SK-N-SH (cell line): ENCODE measurements around the gene ADAMTS19. TPM values are rescaled to one million over a fixed set of nuclear protein-coding genes. Genes with fewer than 3 reads are reported as not detected.

ENCODE experiments used
- CTCF ChIA-PET: fragments of 300-600, 350-600 bp; formaldehyde crosslinking; extraction: SDS; loops from one replicate; lab custom pipeline; 2021; lab: Yijun Ruan, JAX
- POLR2A ChIA-PET: fragments of 350-600 bp; sonication (Branson Sonifier 250); formaldehyde crosslinking; extraction: SDS; loops from one replicate; lab custom pipeline; 2020; ENCODE audit warnings: antibody characterized with exemption, inconsistent platforms; lab: Yijun Ruan, JAX
- DNase-seq: peaks from one replicate; pipeline ENCODE4 v3.0.0; 2012
- H2AFZ ChIP-seq: fragments of 200-600 bp; sonication (generic); 2 replicates; pipeline ENCODE4 v1.8.1; 2016; ENCODE audit warnings: antibody characterized with exemption, mild to moderate bottlenecking, low read depth
- H3F3A ChIP-seq: fragments of 200-600 bp; sonication (generic); replicated peaks from 2 replicates; pipeline ENCODE3; 2016; ENCODE audit warnings: antibody characterized with exemption, mild to moderate bottlenecking; ENCODE audit not compliant: insufficient read depth
- H3K27ac ChIP-seq, 2 experiments: fragments of 200-500 bp in 1 of 2; fragments of 200-600 bp in 1 of 2; sonication (Bioruptor generic) in 1 of 2; sonication (generic), shearing (Covaris generic) in 1 of 2; 2 replicates each; pipeline versions ENCODE4 v1.5.1 to v1.6.1; 2014 to 2016; ENCODE audit warnings: low read depth in 2 of 2, inconsistent platforms in 1 of 2, low read length in 1 of 2, mild to moderate bottlenecking in 1 of 2, mixed read lengths in 1 of 2
- H3K27me3 ChIP-seq: fragments of 200-600 bp; sonication (generic), shearing (Covaris generic); 2 replicates; pipeline ENCODE4 v1.6.1; 2016; ENCODE audit warnings: mixed run types; ENCODE audit not compliant: insufficient read depth
- H3K36me3 ChIP-seq, 2 experiments: fragments of 200-500 bp in 1 of 2; fragments of 200-600 bp in 1 of 2; sonication (Bioruptor generic) in 1 of 2; sonication (generic) in 1 of 2; replicated peaks in 1 of 2; 2 replicates each; pipeline versions ENCODE3 to v1.5.1; 2014 to 2016; ENCODE audit warnings: low read length in 1 of 2, mild to moderate bottlenecking in 1 of 2; ENCODE audit not compliant: insufficient read depth in 2 of 2, control insufficient read depth in 1 of 2
- H3K4me1 ChIP-seq, 2 experiments: fragments of 200-500 bp in 1 of 2; fragments of 200-600 bp in 1 of 2; sonication (Bioruptor generic) in 1 of 2; sonication (generic), shearing (Covaris generic) in 1 of 2; 2 replicates each; pipeline versions ENCODE4 v1.5.1 to v1.6.1; 2014 to 2016; ENCODE audit warnings: low read depth in 1 of 2, low read length in 1 of 2, mixed run types in 1 of 2; ENCODE audit not compliant: insufficient read depth in 2 of 2, control insufficient read depth in 1 of 2
- H3K4me2 ChIP-seq: fragments of 200-600 bp; sonication (generic), shearing (Covaris generic); 2 replicates; pipeline ENCODE4 v1.6.1; 2017; ENCODE audit warnings: mixed run types
- H3K4me3 ChIP-seq, 2 experiments: fragments of 200-500 bp in 1 of 2; fragments of 200-600 bp in 1 of 2; sonication (Bioruptor generic) in 1 of 2; sonication (generic), shearing (Covaris generic) in 1 of 2; 2 replicates each; pipeline versions ENCODE4 v1.5.1 to v1.8.1; 2014 to 2016; ENCODE audit warnings: low read depth in 2 of 2, inconsistent platforms in 1 of 2, low read length in 1 of 2, mild to moderate bottlenecking in 1 of 2, mixed read lengths in 1 of 2, moderate library complexity in 1 of 2
- H3K79me2 ChIP-seq: fragments of 200-600 bp; sonication (generic); 2 replicates; pipeline ENCODE4 v1.8.1; 2017; ENCODE audit warnings: mild to moderate bottlenecking; ENCODE audit not compliant: insufficient read depth
- H3K9ac ChIP-seq: fragments of 200-600 bp; sonication (generic); 2 replicates; pipeline ENCODE4 v1.6.1; 2017; ENCODE audit warnings: mixed run types
- H3K9me2 ChIP-seq: fragments of 200-600 bp; sonication (generic); 2 replicates; pipeline ENCODE4 v1.6.1; 2017; ENCODE audit warnings: mixed run types
- H3K9me3 ChIP-seq: fragments of 200-600 bp; sonication (generic); 2 replicates; pipeline ENCODE4 v1.6.1; 2017; ENCODE audit warnings: mixed run types, mild to moderate bottlenecking, moderate library complexity
- H4K20me1 ChIP-seq: fragments of 200-600 bp; sonication (generic); 2 replicates; pipeline ENCODE4 v1.6.1; 2017; ENCODE audit warnings: mild to moderate bottlenecking, mixed run types; ENCODE audit not compliant: insufficient read depth
- CHD2 ChIP-seq: fragments of 150-350 bp; IDR thresholded peaks from 2 replicates; pipeline ENCODE4 v1.6.1; 2018; ENCODE audit warnings: low read length; ENCODE audit not compliant: partially characterized antibody
- CTCF ChIP-seq: fragments of 200-600 bp; sonication (generic); IDR thresholded peaks from 2 replicates; pipeline ENCODE4 v1.6.1; 2017; ENCODE audit warnings: antibody characterized with exemption, mild to moderate bottlenecking, moderate library complexity
- ELF1 ChIP-seq: IDR thresholded peaks from 2 replicates; pipeline ENCODE4 v1.4.0; 2012
- EP300 ChIP-seq, 2 experiments: IDR thresholded peaks; 2 replicates each; pipeline versions ENCODE4 v1.4.0 to v1.6.1; 2012; ENCODE audit warnings: borderline replicate concordance in 1 of 2, low read depth in 1 of 2, low read length in 1 of 2
- GATA2 ChIP-seq: sonication (generic); formaldehyde crosslinking; IDR thresholded peaks from 2 replicates; pipeline ENCODE4 v1.5.0; 2020; ENCODE audit warnings: mild to moderate bottlenecking, missing genetic modification reagents
- MAX ChIP-seq: IDR thresholded peaks from 2 replicates; pipeline ENCODE4 v1.4.0; 2012; ENCODE audit warnings: low read depth
- MEF2A ChIP-seq: IDR thresholded peaks from 2 replicates; pipeline ENCODE4 v1.4.0; 2012; ENCODE audit warnings: low read depth, borderline replicate concordance
- MXI1 ChIP-seq: IDR thresholded peaks from 2 replicates; pipeline ENCODE4 v1.6.1; 2012; ENCODE audit warnings: mild to moderate bottlenecking, low read depth, low read length, improper control_type of control experiment
- NRF1 ChIP-seq: IDR thresholded peaks from 2 replicates; pipeline ENCODE4 v1.6.1; 2012; ENCODE audit warnings: low read depth, mild to moderate bottlenecking, low read length
- POLR2AphosphoS5 ChIP-seq: IDR thresholded peaks from 2 replicates; pipeline ENCODE4 v1.6.1; 2012; ENCODE audit warnings: low read depth, low read length
- RCOR1 ChIP-seq: fragments of 150-350 bp; IDR thresholded peaks from 2 replicates; pipeline ENCODE4 v1.6.1; 2017; ENCODE audit warnings: antibody characterized with exemption, low read length
- REST ChIP-seq: IDR thresholded peaks from 2 replicates; pipeline ENCODE4 v1.6.1; 2012; ENCODE audit warnings: mild to moderate bottlenecking, low read depth, low read length, moderate library complexity
- RXRA ChIP-seq: IDR thresholded peaks from 2 replicates; pipeline ENCODE4 v1.4.0; 2012; ENCODE audit warnings: low read depth, mild to moderate bottlenecking, borderline replicate concordance
- USF1 ChIP-seq: IDR thresholded peaks from 2 replicates; pipeline ENCODE4 v1.4.0; 2012; ENCODE audit warnings: low read depth, borderline replicate concordance
- YY1 ChIP-seq: IDR thresholded peaks from 2 replicates; pipeline ENCODE4 v1.4.0; 2012; ENCODE audit warnings: low read depth, mild to moderate bottlenecking
- ZBTB33 ChIP-seq: IDR thresholded peaks from 2 replicates; pipeline ENCODE4 v1.4.0; 2012; ENCODE audit warnings: low read depth, borderline replicate concordance
- WGBS: methylation state at CpG from one replicate; pipeline ENCODE4 v1.1.6; 2017; ENCODE audit warnings: low lambda C conversion rate; 5-methylcytosine and 5-hydroxymethylcytosine counted together
- polyA plus RNA-seq, 3 experiments: library from polyadenylated mRNA; depleted of rRNA; stranded (reverse); fragments of >200 nt; gene quantifications; 2 replicates each; pipeline ENCODE4 v1.2.3, GENCODE V29; 2012

The ADAMTS19 gene
- polyA plus RNA-seq, 1 of the 3 experiments (the other 2 are of a cell fraction): 0.10 TPM

- Histone ChIP-seq H3K27me3 (no peaks in the 10 kb centered on the region), H4K20me1 (no peaks in the 10 kb centered on the region), H3K36me3 (no peaks in the 10 kb centered on the region), H3K4me1 (no peaks in the 10 kb centered on the region), H2AFZ (no peak overlapping the region), H3K79me2 (no peaks in the 10 kb centered on the region), H3K27ac (no peak overlapping the region), H3K9ac (no peak overlapping the region), H3K4me3 (no peak overlapping the region), H3K9me3 (no peaks in the 10 kb centered on the region), H3K9me2 (no peaks in the 10 kb centered on the region), H3K4me2 (no peak overlapping the region), H3F3A (no peaks in the 10 kb centered on the region)
- DNase-seq: no peak
- no peak for TF ChIP-seq YY1
- TF ChIP-seq POLR2AphosphoS5: no peak
- no peak for TF ChIP-seq MAX
- TF ChIP-seq REST: no peak
- no peak for TF ChIP-seq MXI1
- no peak for TF ChIP-seq ZBTB33
- no peak for TF ChIP-seq RXRA
- no peak for TF ChIP-seq CHD2
- TF ChIP-seq ELF1: no peak
- no peak for TF ChIP-seq GATA2
- TF ChIP-seq EP300 (IDR thresholded peaks at IDR 0.05; ENCODE audit: borderline replicate concordance in 1 of 2, low read depth in 1 of 2, low read length in 1 of 2): no peak
- TF ChIP-seq NRF1: no peak
- no peak for TF ChIP-seq CTCF
- no peak for TF ChIP-seq USF1
- TF ChIP-seq MEF2A: no peak
- no peak for TF ChIP-seq RCOR1
- ChIA-PET POLR2A (no interaction called here), CTCF (no interaction called here)
- WGBS: 6% methylated on average over 1 of the region's 1 CpG
Observed at GRCh38 chr5:129609710-129610109, 149.6 kb downstream of the ADAMTS19 start.
